HG03060 (cell line): Measurements from ENCODE around the gene SUSD1.
A peak's percentile ranks its signal among the peaks of the same experiment; 100 is the strongest.

ENCODE experiments used
- ATAC-seq: cut with Tn5 transposase; IDR thresholded peaks from one replicate; pipeline ENCODE4 v1.9.1; 2021; ENCODE audit warnings: low read depth, moderate number of reproducible peaks; ENCODE audit not compliant: unreplicated experiment

The SUSD1 gene

DNA sequence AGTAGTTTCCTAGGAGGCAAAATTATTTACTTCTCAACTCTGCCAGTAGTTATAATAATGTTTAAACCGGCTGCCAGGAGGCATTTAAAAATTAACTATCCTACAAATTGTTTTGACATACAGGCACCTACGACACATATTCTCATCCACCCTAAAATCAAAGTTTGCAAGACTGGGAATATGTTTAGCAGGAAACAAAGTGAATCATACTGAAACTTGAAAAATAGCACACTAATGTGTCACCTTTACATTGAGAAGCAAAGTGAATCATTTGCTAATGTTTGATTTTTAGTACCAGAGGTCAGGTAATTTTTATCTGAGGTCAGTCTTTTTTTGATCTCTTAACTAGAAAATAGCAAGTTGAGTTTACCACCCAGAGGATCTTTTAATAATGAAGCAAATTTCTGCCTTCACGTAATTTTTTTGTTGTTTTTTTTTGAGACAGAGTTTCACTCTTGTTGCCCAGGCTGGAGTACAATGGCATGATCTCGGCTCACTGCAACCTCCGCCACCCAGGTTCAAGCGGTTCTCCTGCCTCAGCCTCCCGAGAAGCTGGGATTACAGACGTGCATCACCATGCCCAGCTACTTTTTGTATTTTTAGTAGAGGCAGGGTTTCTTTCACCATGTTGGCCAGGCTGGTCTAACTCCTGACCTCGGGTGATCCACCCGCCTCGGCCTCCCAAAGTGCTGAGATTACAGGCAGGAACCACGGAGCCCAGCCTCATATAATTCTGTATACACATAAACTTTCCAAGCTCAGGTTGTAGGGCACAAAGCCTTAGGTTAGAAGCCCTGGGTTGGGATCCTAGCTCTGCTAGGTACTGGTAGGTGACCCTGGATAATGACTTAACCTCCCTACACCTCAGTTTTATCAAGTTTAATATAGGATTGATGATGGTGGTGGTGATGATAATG is 154.2 kb downstream of the SUSD1 start:
- ATAC-seq = peak; percentile 67

GRCh38 chr9:112017878-112018277 is 157.2 kb downstream of the SUSD1 start:
- no peak for ATAC-seq

GRCh38 chr9:112015736-112016135 is 159.4 kb downstream of the SUSD1 start:
- no peak for ATAC-seq

- no peak for ATAC-seq
Measured at GRCh38 chr9:112015149-112015548, 159.9 kb downstream of the SUSD1 start.

DNA sequence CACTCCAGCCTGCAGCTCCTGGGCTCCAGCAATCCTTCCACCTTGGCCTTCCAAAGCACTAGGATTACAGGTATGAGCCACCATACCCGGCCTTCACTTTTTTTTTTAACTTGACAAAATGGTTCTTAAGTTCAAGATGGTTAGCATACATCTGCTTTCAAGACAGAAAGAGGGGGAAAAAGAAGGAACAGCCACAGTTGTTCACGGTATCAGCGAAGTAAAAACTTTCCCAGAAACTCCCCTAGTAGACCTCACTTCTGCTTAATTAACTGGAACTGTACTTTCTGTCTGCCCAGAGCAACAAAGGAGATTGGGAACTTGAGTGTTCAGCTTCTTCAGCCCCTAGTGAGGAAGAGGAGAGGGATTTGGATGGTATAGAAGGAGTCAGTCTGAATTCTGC is 161.8 kb downstream of the SUSD1 start:
- no peak for ATAC-seq

DNA sequence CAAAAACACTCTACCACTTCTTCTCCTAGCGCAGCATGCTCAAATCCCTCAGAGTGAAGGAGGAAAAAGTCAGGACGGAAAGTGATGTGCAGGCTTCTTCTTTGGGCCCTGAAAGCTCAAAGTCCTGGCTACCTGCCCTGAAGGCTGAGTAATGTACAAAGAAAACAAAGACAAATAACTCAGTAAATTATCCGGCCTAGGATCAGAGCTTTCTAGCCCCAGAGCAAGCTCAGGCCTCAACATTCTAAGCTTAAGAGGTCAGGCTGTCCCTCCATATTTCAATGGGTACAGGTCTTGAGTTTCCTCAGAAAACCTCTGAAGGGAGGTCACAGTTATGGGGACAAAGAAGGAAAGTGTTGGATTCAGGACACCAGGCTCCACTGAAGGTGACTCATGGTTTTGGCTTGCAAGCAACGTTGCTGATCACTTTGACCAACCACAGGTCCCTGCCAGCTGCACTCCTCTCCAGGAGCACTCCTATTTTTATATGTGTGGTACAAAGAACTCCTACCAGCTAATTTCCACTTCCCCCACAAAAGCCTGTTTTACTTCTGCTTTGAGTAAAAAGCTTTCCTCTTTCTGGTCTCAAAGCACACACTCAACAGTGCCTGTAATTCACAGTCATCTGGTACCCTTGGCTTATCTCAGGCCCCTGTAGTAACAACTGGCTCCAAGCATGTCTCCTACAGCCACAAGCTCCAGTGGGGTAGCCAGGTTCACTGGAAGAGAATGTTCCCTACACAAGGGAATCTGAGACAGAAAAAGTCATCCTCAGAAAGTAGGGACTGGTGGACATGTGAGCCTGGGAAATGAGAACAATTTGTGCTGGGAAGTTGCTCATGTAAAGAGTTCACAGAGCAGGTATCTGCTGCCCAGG is 162.8 kb downstream of the SUSD1 start:
- peak; percentile 73 for ATAC-seq

GRCh38 chr9:112011051-112011620 is 164.0 kb downstream of the SUSD1 start:
- ATAC-seq = no peak

- no peak for ATAC-seq
Measured at GRCh38 chr9:112010537-112010936, 164.6 kb downstream of the SUSD1 start.

GRCh38 chr9:112009656-112010055 is 165.4 kb downstream of the SUSD1 start:
- no peak for ATAC-seq

DNA sequence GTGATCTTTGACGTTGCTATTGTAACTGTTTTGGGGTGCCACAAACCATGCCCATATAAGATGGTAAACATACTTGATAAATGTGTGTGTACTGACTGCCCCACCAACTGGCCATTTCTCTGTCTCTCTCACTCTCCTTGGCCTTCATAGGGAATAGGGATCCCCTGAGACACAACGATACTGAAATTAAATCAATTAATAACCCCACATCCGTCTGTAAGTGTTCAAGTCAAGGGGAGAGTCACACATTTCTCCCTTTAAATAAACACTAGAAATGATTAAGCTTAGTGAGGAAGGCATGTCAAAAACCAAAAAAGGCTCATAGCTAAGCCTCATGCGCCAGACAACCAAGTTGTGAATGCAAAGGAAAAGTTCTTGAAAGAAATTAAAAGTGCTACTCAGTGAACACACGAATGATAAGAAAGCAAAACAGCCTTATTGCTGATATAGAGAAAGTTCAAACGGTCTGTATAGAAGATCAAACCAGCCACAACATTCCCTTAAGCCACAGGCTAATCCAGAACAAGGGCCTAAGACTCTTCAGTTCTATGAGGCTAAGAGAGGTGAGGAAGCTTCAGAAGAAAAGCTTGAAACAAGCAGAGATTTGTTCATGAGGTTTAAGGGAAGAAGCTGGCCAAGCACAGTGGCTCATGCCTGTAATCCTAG is 167.4 kb downstream of the SUSD1 start:
- no peak for ATAC-seq

DNA sequence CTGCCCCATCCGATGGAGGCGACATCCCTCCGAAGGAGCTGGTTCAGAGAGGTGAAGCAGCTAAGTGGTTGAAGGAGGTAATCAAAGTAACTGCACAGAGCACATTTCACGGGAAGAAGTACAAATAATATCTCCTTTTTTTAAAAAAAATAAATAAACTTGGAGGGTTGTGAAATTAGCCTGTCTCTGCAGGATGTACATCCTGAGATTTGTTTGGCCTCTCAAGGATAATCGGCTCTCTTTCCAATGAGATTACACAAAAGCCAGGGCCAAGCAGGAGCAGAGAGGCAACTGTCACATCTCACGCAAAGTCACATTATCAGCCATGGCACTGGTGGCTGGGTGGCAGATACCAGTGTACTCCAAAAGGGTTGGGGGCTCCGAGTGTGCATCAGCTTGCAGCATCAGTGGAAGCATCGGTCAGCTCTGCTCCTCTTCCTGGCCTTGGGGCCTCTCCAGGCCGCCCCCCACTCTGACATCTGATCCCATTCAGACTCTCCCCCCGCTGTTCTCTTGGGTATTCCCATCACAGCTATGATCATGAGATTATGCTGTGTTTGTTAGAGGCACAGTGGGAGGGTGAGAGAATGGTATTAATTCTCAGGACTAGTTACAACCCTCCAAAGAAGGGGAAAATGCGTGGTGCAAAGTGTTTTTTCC is 168.6 kb downstream of the SUSD1 start:
- ATAC-seq = no peak

DNA sequence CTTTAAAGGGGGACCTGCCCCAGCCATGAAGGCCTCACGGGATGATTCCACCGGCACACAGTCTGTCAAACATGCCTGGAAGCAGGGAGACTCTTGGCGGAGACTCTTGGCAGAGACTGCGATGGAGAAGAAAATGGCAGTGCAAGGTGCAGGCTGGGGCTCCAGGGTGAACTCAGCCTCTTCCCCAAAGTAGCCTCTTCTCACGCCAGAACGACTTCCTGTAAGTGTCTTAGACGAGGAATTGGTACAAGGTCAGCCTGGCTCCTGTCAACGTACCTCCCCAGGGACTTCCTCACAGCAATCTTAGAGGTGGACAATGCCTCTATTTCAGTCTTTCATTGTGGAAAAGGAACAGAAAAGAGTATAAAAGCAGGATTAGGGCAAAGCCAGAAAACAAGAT is 169.2 kb downstream of the SUSD1 start:
- no peak for ATAC-seq

DNA sequence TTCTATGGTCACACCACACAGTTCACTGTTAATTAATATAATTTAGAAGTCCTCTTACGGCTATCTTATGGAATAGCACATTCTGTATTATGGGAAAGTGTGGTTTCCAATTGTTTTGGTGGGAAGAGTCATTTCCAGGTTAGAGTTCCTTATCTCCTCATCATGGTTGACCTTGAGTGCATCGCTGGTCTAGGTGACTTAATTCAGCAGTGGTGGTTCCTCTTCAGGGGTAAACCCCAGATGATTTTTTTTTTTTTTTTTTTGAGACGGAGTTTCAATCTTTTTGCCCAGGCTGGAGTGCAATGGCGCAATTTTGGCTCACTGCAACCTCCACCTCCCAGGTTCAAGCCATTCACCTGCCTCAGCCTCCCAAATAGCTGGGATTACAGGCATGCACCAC is 171.6 kb downstream of the SUSD1 start:
- no peak for ATAC-seq

DNA sequence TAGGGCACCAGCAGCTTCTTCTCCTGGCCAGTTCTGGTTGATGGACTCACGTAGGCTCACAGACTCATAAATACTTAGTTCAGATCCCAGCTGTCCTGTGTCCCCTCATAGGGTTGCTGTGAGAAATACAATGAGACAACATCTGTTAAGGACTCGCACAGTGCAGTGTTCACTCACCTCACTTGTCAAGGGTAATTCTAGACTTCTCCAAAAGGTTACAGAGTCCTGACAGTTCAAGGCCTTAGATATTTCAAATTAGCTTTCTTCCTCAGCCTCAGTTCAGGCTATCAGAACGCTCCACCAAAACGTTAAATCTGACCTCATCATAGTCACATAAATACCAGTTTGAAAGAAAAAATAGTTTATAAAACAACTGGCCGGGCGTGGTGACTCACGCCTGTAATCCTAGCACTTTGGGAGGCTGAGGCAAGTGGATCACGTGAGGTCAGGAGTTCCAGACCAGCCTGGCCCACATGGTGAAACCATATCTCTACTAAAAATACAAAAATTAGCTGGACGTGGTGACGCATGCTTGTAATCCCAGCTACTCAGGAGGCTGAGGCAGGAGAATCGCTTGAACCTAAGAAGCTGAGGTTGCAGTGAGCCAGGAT is 172.1 kb downstream of the SUSD1 start:
- no peak for ATAC-seq

DNA sequence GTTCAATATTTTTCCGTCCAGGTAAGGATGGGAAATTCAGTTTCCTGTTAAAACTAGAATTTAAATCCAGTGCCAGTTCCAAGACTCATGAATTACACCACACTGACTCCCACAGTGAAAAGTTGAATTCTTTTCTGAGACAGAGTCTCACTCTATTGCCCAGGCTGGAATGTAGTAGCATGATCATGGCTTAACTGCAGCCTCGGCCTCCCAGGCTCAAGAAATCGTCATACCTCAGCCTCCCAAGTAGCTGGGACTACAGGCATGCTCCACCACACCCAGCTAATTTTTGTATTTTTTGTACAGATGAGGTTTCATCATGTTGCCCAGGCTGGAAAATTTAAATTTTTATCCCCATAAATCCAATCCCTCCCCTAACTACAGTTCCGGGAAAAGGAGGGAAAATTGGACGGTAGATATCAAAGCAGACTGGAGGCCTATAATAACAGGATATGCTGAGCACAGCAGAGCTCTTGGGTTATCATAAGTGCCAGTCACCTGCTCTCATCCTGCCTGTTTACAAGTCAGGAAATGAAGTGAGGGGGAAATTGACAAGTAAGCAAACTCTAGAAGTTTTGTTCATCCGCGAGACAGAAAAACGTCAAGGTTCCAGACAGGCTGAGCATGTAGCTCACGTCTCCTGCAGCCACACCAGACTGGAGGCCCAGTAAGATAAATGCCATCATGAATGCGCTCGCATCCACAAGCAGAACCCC is 172.8 kb downstream of the SUSD1 start:
- ATAC-seq = no peak

GRCh38 chr9:112000743-112001142 is 174.4 kb downstream of the SUSD1 start:
- no peak for ATAC-seq

DNA sequence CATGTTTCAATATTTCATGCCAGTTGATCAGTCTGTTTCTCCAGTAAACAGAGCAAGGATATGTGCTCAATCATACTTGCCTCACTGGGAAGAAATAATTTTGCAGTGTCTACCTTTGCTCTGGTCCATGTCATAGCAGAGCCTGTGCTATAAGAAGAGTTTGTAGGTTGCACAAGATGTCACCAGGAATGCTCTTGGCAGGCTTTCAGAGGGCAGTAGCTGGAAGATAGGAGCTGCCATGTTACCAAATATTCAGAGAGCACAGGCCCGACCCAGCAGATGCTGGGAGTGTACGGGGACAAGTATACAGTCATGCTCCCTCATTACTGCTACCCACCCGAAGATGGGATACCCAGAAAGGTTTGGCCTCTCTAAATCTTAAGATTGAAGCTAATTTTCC is 175.8 kb downstream of the SUSD1 start:
- ATAC-seq = no peak

DNA sequence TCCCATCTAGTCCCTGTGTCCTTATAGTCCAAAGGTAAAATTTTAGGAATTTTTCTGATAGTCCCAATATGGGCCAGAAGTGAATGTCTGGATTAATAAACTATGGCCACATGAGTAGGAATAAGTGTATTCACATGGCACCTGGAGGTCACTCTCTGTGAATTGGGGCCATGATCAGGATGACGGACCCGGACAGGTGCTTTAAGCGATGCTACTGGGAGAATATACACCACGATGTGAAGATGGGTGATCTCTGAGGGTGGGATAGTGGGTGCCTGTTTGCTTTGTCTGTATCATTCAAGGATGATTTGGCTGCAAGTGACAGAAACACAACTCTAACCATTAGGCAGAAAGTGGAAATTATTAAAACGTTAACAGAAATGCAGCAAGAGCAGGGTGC is 177.3 kb downstream of the SUSD1 start:
- ATAC-seq = no peak

DNA sequence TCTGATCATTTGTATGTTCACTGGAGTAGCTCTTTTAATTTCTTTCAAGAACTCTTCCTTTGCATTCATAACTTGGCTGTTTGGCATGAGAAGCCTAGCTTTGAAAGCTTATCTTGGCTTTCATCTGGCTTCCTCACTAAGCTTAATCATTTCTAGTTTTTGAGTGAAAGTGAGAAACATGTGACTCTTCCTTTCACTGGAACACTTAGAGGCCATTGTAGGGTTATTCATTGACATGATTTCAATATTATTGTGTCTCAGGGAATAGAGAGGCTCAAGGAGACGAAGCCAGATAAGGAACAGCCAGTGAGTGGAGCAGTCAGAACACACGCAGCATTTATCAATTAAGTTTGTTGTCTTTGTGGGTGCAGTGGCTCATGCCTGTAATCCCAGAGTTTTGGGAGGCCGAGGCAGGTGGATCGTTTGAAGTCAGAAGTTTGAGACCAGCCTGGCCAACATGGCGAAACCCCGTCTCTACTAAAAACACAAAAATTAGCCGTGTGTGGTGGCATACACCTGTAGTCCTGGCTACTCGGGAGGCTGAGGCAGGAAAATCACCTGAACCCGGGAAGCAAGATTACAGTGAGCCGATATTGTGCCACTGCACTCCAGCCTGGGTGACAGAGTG is 180.2 kb downstream of the SUSD1 start:
- no peak for ATAC-seq
